ENCODE results near the gene ARFIP1. TPM values are rescaled to one million over a fixed set of nuclear protein-coding genes. Genes with fewer than 3 reads are reported as not detected.

ARFIP1 gene
- total and polyA plus RNA-seq, 2 donors (not counting 1 experiment from before 2014, with no cell fraction given), result 11.1 to 23.5 TPM

GRCh38 chr4:152892974-152893373 lies 113.2 kb downstream of the ARFIP1 start:
- Mint-ChIP-seq H3K4me3 (no peak overlapping the region), H3K27me3 (no peaks in the 10 kb centered on the region), H3K27ac (no peak overlapping the region), H3K9me3 (ENCODE audit: insufficient read depth) (no peaks in the 10 kb centered on the region), H3K4me1 (no peaks in the 10 kb centered on the region)
- Histone ChIP-seq H3K27ac (ENCODE audit: low read length in 2 of 2) (no peak overlapping the region), H3K79me2 (ENCODE audit: control insufficient read depth, insufficient read depth, low read length) (no peaks in the 10 kb centered on the region), H4K20me1 (ENCODE audit: control insufficient read depth, insufficient read depth, low read length, poor library complexity, severe bottlenecking) (no peaks in the 10 kb centered on the region), H3K9me3 (ENCODE audit: control extremely low read depth in 1 of 3, control insufficient read depth in 2 of 3, insufficient read depth in 1 of 3, low read length in 2 of 3) (no peaks in the 10 kb centered on the region), H3K27me3 (replicated peaks in 1 of 4; ENCODE audit: control extremely low read depth in 1 of 4, control insufficient read depth in 3 of 4, insufficient read depth in 4 of 4, low read length in 3 of 4) (no peaks in the 10 kb centered on the region), H3K4me2 (replicated peaks; ENCODE audit: low read depth, low read length, poor library complexity, severe bottlenecking) (no peak overlapping the region), H3K9ac (ENCODE audit: low read length) (no peak overlapping the region), H2AFZ (ENCODE audit: insufficient read depth, low read depth, low read length, poor library complexity, severe bottlenecking) (no peak overlapping the region), H3K4me3 (ENCODE audit: control extremely low read depth in 1 of 5, extremely low read depth in 1 of 5, insufficient read depth in 1 of 5, low read depth in 2 of 5, low read length in 4 of 5) (no peak overlapping the region), H3K36me3 (replicated peaks in 1 of 2; ENCODE audit: control extremely low read depth in 1 of 2, control insufficient read depth in 1 of 2, extremely low read depth in 1 of 2, insufficient read depth in 2 of 2, low read length in 1 of 2) (peaks cover 6 to 40% of the 10 kb centered on the region in 2 experiments), H3K4me1 (ENCODE audit: control insufficient read depth in 2 of 2, insufficient read depth in 2 of 2, low read length in 2 of 2) (no peaks in the 10 kb centered on the region)
- intact Hi-C loops (cut with micrococcal nuclease), result no loop called here
- no peak for DNase-seq
- no peak for TF ChIP-seq CTCF (IDR thresholded peaks at IDR 0.05)
- no peak for TF ChIP-seq EZH2 (IDR thresholded peaks at IDR 0.05; ENCODE audit: borderline replicate concordance, insufficient read depth, low read depth, low read length, poor library complexity, severe bottlenecking)
- ChIA-PET POLR2A (no interaction called here), CTCF (interaction anchor here (0.5 to 1.0 kb wide), 2 partner anchors 34 to 189 kb away, joined by 3 read pairs; no protein-coding TSS in a partner anchor)
- ATAC-seq (ENCODE audit: low read depth), result no peak
- WGBS (ENCODE audit: insufficient coverage), result 100% methylated on average over 1 of the region's 2 CpGs

- Histone ChIP-seq H3K9ac (ENCODE audit: low read length) (no peak overlapping the region), H3K4me1 (ENCODE audit: control insufficient read depth in 2 of 2, insufficient read depth in 2 of 2, low read length in 2 of 2) (no peaks in the 10 kb centered on the region), H2AFZ (ENCODE audit: insufficient read depth, low read depth, low read length, poor library complexity, severe bottlenecking) (no peak overlapping the region), H3K36me3 (replicated peaks in 1 of 2; ENCODE audit: control extremely low read depth in 1 of 2, control insufficient read depth in 1 of 2, extremely low read depth in 1 of 2, insufficient read depth in 2 of 2, low read length in 1 of 2) (peaks cover 6 to 37% of the 10 kb centered on the region in 2 experiments), H3K27me3 (replicated peaks in 1 of 4; ENCODE audit: control extremely low read depth in 1 of 4, control insufficient read depth in 3 of 4, insufficient read depth in 4 of 4, low read length in 3 of 4) (no peaks in the 10 kb centered on the region), H3K4me2 (replicated peaks; ENCODE audit: low read depth, low read length, poor library complexity, severe bottlenecking) (no peak overlapping the region), H4K20me1 (ENCODE audit: control insufficient read depth, insufficient read depth, low read length, poor library complexity, severe bottlenecking) (no peaks in the 10 kb centered on the region), H3K4me3 (ENCODE audit: control extremely low read depth in 1 of 5, extremely low read depth in 1 of 5, insufficient read depth in 1 of 5, low read depth in 2 of 5, low read length in 4 of 5) (no peak overlapping the region), H3K9me3 (ENCODE audit: control extremely low read depth in 1 of 3, control insufficient read depth in 2 of 3, insufficient read depth in 1 of 3, low read length in 2 of 3) (no peaks in the 10 kb centered on the region), H3K27ac (ENCODE audit: low read length in 2 of 2) (no peak overlapping the region), H3K79me2 (ENCODE audit: control insufficient read depth, insufficient read depth, low read length) (no peaks in the 10 kb centered on the region)
- WGBS (ENCODE audit: insufficient coverage), result 100% methylated on average over 1 of the region's 1 CpG
- Mint-ChIP-seq H3K4me3 (no peak overlapping the region), H3K9me3 (ENCODE audit: insufficient read depth) (no peaks in the 10 kb centered on the region), H3K27ac (no peak overlapping the region), H3K4me1 (no peaks in the 10 kb centered on the region), H3K27me3 (no peaks in the 10 kb centered on the region)
- CTCF ChIA-PET, result interaction anchor here (0.7 kb wide), 1 partner anchor 1193 kb away, joined by 7 read pairs; no protein-coding TSS in a partner anchor
- intact Hi-C loops (cut with micrococcal nuclease), result no loop called here
- TF ChIP-seq EZH2 (IDR thresholded peaks at IDR 0.05; ENCODE audit: borderline replicate concordance, insufficient read depth, low read depth, low read length, poor library complexity, severe bottlenecking) (no peak), CTCF (IDR thresholded peaks at IDR 0.05) (no peak)
- POLR2A ChIA-PET, result no interaction called here
- ATAC-seq (ENCODE audit: low read depth) (no peak), DNase-seq (no peak)
Measured at GRCh38 chr4:152894673-152895072, 114.9 kb downstream of the ARFIP1 start.
